Uterus (tissue), 4 donors: ENCODE data around the gene NDUFC1. TPM values are rescaled to one million over a fixed set of nuclear protein-coding genes. Genes with fewer than 3 reads are reported as not detected.

Source experiments
- DNase-seq, 2 donors: peaks; one replicate each; pipeline ENCODE4 v3.0.0-alpha.2; 2019 to 2020
- H3K27ac ChIP-seq, 2 donors: fragments of 200-600 bp; sonication (generic); 1 replicate in 1 of 2; 2 replicates in 1 of 2; pipeline ENCODE4 v1.5.1; 2016 to 2018
- H3K27me3 ChIP-seq, 2 donors: fragments of 200-600 bp; sonication (generic); one replicate each; pipeline ENCODE4 v1.5.1; 2018 to 2019; ENCODE audit warnings: control low read depth in 1 of 2
- H3K36me3 ChIP-seq, 2 donors: fragments of 200-600 bp; sonication (generic); one replicate each; pipeline ENCODE4 v1.5.1; 2019; ENCODE audit warnings: control low read depth in 1 of 2
- H3K4me1 ChIP-seq, 2 donors: fragments of 200-600 bp; sonication (generic); one replicate each; pipeline ENCODE4 v1.5.1; 2018 to 2019; ENCODE audit warnings: control low read depth in 1 of 2
- H3K4me3 ChIP-seq, 2 donors: fragments of 200-600 bp; sonication (generic); 1 replicate in 1 of 2; 2 replicates in 1 of 2; pipeline ENCODE4 v1.5.1; 2018 to 2019; ENCODE audit warnings: mild to moderate bottlenecking in 1 of 2
- H3K9me3 ChIP-seq, 2 donors: fragments of 200-600 bp; sonication (generic); one replicate each; pipeline ENCODE4 v1.5.1; 2019; ENCODE audit warnings: control low read depth in 1 of 2
- CTCF ChIP-seq, 4 experiments: fragments of 200-600 bp in 2 of 4; fragments of 450-650 bp in 2 of 4; sonication (generic) in 2 of 4; IDR thresholded peaks; one replicate each; pipeline ENCODE4 v1.5.1; 2016 to 2019; ENCODE audit warnings: antibody characterized with exemption in 4 of 4, mild to moderate bottlenecking in 2 of 4, moderate library complexity in 1 of 4
- POLR2A ChIP-seq, 2 donors: fragments of 450-650 bp; IDR thresholded peaks; one replicate each; pipeline ENCODE4 v1.6.1; 2016; ENCODE audit warnings: antibody characterized with exemption in 2 of 2, mild to moderate bottlenecking in 1 of 2, moderate library complexity in 1 of 2
- intact Hi-C: fragments of 100-400 bp; cut with DNase I; formaldehyde crosslinking; loops from one replicate; pipeline ENCODE4 v1.15.1; 2023; ENCODE audit warnings: low total_unique reads
- total RNA-seq, 4 donors: library from RNA; depleted of rRNA in 3 of 4; stranded (reverse); fragments of >200 nt in 3 of 4; gene quantifications; one replicate each; pipeline versions ENCODE4 v1.1.0 to v1.2.4, GENCODE V29; 2014 to 2023
- donor health status: DM: yes; HTN: yes; CAD: no.

NDUFC1 gene
- total RNA-seq, 4 donors from 2014 or later = 0.77 to 43.8 (median 14.9) TPM

DNA sequence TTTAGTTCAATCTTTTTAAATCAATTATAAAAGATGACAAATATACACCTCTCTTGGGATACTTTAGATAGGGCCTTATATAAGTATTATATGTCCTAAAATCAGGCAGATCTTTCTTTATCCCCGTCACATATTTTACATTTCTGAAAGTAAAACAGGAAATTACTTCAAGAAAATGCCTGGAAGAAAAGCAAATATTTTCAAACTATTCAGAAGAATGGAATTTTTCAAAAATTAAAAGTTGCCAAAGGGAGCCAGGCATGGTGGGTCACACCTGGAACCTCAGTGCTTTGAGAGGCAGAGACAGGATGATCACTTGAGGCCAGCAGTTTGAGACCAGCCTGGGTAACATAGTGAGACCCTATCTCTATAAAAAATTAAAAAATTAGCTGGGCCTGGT, 56.7 kb downstream of the NDUFC1 start:
- no peak for DNase-seq
- H3K27me3 ChIP-seq = no peaks in the 10 kb centered on the region
- no peaks in the 10 kb centered on the region for H3K9me3 ChIP-seq
- TF ChIP-seq POLR2A (IDR thresholded peaks at IDR 0.05) (no peak), CTCF (IDR thresholded peaks at IDR 0.05) (no peak)
- intact Hi-C loops = no loop called here
- H3K36me3 ChIP-seq = no peaks in the 10 kb centered on the region
- H3K4me3 ChIP-seq = no peak overlapping the region
- peak overlapping the region; percentile 51 to 63 for H3K27ac ChIP-seq
- H3K4me1 ChIP-seq = no peaks in the 10 kb centered on the region

DNA sequence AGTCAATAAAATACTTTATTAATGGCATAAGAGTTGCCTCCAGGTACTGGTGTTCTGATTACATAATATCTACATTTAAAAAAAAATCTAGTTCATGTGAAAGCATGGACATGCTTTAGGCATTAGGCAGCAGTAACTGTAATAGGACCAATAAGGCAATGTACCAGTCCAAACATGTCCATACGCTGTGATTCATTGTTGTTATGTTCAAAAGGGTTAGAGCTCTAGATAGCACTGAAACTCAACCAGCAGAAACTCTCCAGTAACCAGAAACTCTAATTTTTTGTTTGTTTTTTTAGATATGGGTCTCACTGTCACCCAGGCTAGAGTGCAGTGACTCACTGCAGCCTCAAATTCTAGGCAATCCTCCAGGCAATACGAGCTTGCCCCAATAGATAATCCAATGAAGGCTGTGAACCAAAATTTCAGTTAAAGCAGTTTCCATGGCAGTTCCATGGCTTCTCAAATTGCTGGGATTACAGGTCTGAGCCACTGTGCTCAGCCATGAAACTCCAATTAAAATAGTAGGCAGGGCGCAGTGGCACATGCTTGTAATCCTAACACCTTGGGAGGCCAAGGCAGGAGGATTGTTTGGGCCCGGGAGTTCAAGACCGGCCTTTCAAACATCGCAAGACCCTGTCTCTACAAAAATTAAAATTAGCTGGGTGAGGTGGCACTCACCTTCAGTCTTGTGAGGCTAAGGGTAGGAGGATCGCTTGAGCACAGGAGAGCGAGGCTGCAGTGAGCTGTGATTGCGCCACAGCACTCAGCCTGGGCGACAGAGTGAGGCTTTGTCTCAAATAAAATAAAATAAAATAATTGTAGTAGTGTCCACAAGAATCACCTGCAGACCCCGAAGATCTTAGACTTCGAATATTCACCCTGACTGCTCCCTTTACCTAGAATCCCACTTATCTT, 58.6 kb downstream of the NDUFC1 start:
- DNase-seq = no peak
- H3K27ac ChIP-seq = peak overlapping the region; percentile 21 to 49
- intact Hi-C loops = no loop called here

GRCh38 chr4:139242511-139243051, 59.7 kb downstream of the NDUFC1 start:
- TF ChIP-seq CTCF (IDR thresholded peaks at IDR 0.05) (no peak), POLR2A (IDR thresholded peaks at IDR 0.05) (no peak)
- no peaks in the 10 kb centered on the region for H3K36me3 ChIP-seq
- intact Hi-C loops = no loop called here
- H3K4me1 ChIP-seq = no peaks in the 10 kb centered on the region
- H3K9me3 ChIP-seq = no peaks in the 10 kb centered on the region
- H3K4me3 ChIP-seq = no peak overlapping the region
- no peaks in the 10 kb centered on the region for H3K27me3 ChIP-seq
- peak overlapping the region in 1 of 2 donors; percentile 49 for H3K27ac ChIP-seq
- no peak for DNase-seq

More for the DNA sequence above, 58.6 kb downstream of the NDUFC1 start:
- TF ChIP-seq POLR2A (IDR thresholded peaks at IDR 0.05) (no peak), CTCF (IDR thresholded peaks at IDR 0.05) (no peak)
- Histone ChIP-seq H3K27me3 (no peaks in the 10 kb centered on the region), H3K9me3 (no peaks in the 10 kb centered on the region), H3K4me3 (no peak overlapping the region), H3K36me3 (no peaks in the 10 kb centered on the region), H3K4me1 (no peaks in the 10 kb centered on the region)

GRCh38 chr4:139241784-139242151, 60.5 kb downstream of the NDUFC1 start:
- Histone ChIP-seq H3K4me1 (no peaks in the 10 kb centered on the region), H3K9me3 (no peaks in the 10 kb centered on the region), H3K27ac (no peak overlapping the region), H3K27me3 (no peaks in the 10 kb centered on the region), H3K4me3 (no peak overlapping the region), H3K36me3 (no peaks in the 10 kb centered on the region)
- no peak for TF ChIP-seq CTCF (IDR thresholded peaks at IDR 0.05)
- no peak for TF ChIP-seq POLR2A (IDR thresholded peaks at IDR 0.05)
- DNase-seq = no peak
- intact Hi-C loops = no loop called here

GRCh38 chr4:139241086-139241783, 61.0 kb downstream of the NDUFC1 start:
- H3K27ac ChIP-seq = no peak overlapping the region
- H3K36me3 ChIP-seq = no peaks in the 10 kb centered on the region
- no peak overlapping the region for H3K4me3 ChIP-seq
- no peaks in the 10 kb centered on the region for H3K27me3 ChIP-seq
- no peaks in the 10 kb centered on the region for H3K9me3 ChIP-seq
- TF ChIP-seq POLR2A (IDR thresholded peaks at IDR 0.05) = no peak
- no peak for TF ChIP-seq CTCF (IDR thresholded peaks at IDR 0.05)
- DNase-seq = no peak
- H3K4me1 ChIP-seq = no peaks in the 10 kb centered on the region
- intact Hi-C loops = no loop called here
